ENCODE data around the gene TREH.
"Not testable (repeated sequence)": the region's sequence is repeated elsewhere in the genome, so short reads cannot be mapped to it uniquely, and the experiment has no call there.

TREH gene

GRCh38 chr11:118694771-118695170, 15.3 kb upstream of the TREH start:
- no peak for DNase-seq

- no peak for DNase-seq
Observed at GRCh38 chr11:118694185-118694584, 14.7 kb upstream of the TREH start.

GRCh38 chr11:118691926-118692830, 12.7 kb upstream of the TREH start:
- no peak for DNase-seq

- DNase-seq, result no peak
Observed at GRCh38 chr11:118690553-118691304, 11.3 kb upstream of the TREH start.

GRCh38 chr11:118689852-118690552, 10.6 kb upstream of the TREH start:
- peak; percentile 98 for DNase-seq

GRCh38 chr11:118689503-118689851, 10.0 kb upstream of the TREH start:
- no peak for DNase-seq

- DNase-seq, result no peak
Observed at GRCh38 chr11:118688851-118689502, 9.5 kb upstream of the TREH start.

- not testable (repeated sequence) for DNase-seq
Observed at GRCh38 chr11:118688339-118688738, 8.9 kb upstream of the TREH start.

- DNase-seq, result no peak
Observed at GRCh38 chr11:118687906-118688305, 8.5 kb upstream of the TREH start.

GRCh38 chr11:118684187-118684586, 4.7 kb upstream of the TREH start:
- no peak for DNase-seq

GRCh38 chr11:118682939-118683338, 3.5 kb upstream of the TREH start:
- DNase-seq, result not testable (repeated sequence)

GRCh38 chr11:118682372-118682771, 2.9 kb upstream of the TREH start:
- DNase-seq, result no peak

- DNase-seq, result not testable (repeated sequence)
Observed at GRCh38 chr11:118678908-118679307, 542 bp downstream of the TREH start.

- no peak for DNase-seq
Observed at GRCh38 chr11:118677977-118678376, 1.5 kb downstream of the TREH start.

- no peak for DNase-seq
Observed at GRCh38 chr11:118674082-118674435, 5.4 kb downstream of the TREH start.

GRCh38 chr11:118673361-118674081, 5.9 kb downstream of the TREH start:
- DNase-seq, result no peak

- DNase-seq, result no peak
Observed at GRCh38 chr11:118672846-118673245, 6.6 kb downstream of the TREH start.

GRCh38 chr11:118671254-118671653, 8.2 kb downstream of the TREH start:
- DNase-seq, result no peak

GRCh38 chr11:118670063-118670462, 9.4 kb downstream of the TREH start:
- DNase-seq, result no peak

- no peak for DNase-seq
Observed at GRCh38 chr11:118666371-118666770, 13.1 kb downstream of the TREH start.

- DNase-seq, result no peak
Observed at GRCh38 chr11:118663902-118664301, 15.5 kb downstream of the TREH start.

GRCh38 chr11:118663381-118663780, 16.1 kb downstream of the TREH start:
- DNase-seq, result no peak

Data from retina (tissue), 1 donor.